Mucosa of rectum (tissue), 2 donors: ENCODE measurements around the gene SEMA4D.
"Not testable (repeated sequence)": the region's sequence is repeated elsewhere in the genome, so short reads cannot be mapped to it uniquely, and the experiment has no call there.

ENCODE experiments used
- H3K27ac ChIP-seq, 2 donors: one replicate each; pipeline ENCODE4 v1.7.0; 2013; ENCODE audit warnings: inconsistent platforms in 2 of 2, low read depth in 2 of 2, low read length in 2 of 2
- H3K27me3 ChIP-seq, 2 donors: one replicate each; pipeline ENCODE4 v1.7.0; 2013; ENCODE audit warnings: low read length in 2 of 2; ENCODE audit not compliant: control insufficient read depth in 2 of 2, insufficient read depth in 2 of 2
- H3K36me3 ChIP-seq, 2 donors: one replicate each; pipeline ENCODE4 v1.7.0; 2013; ENCODE audit warnings: low read length in 2 of 2; ENCODE audit not compliant: control insufficient read depth in 2 of 2, insufficient read depth in 2 of 2
- H3K4me1 ChIP-seq, 2 donors: one replicate each; pipeline ENCODE4 v1.7.0; 2013; ENCODE audit warnings: low read length in 2 of 2, mild to moderate bottlenecking in 1 of 2; ENCODE audit not compliant: control insufficient read depth in 2 of 2, insufficient read depth in 2 of 2
- H3K4me3 ChIP-seq, 2 donors: one replicate each; pipeline ENCODE4 v1.7.0; 2013; ENCODE audit warnings: low read length in 2 of 2
- H3K9ac ChIP-seq, 2 donors: one replicate each; pipeline ENCODE4 v1.7.0; 2013; ENCODE audit warnings: low read length in 2 of 2, low read depth in 1 of 2, mild to moderate bottlenecking in 1 of 2
- H3K9me3 ChIP-seq, 2 donors: one replicate each; pipeline ENCODE4 v1.7.0; 2013; ENCODE audit warnings: low read length in 2 of 2; ENCODE audit not compliant: control insufficient read depth in 2 of 2
- donor health status: healthy.
- donor health status: Normal muscosa, but diverticular disease.

The SEMA4D gene

GRCh38 chr9:89351584-89352300 lies 146.2 kb downstream of the SEMA4D start:
- Histone ChIP-seq H3K9me3 (no peaks in the 10 kb centered on the region), H3K9ac (no peak overlapping the region), H3K27ac (no peak overlapping the region), H3K4me3 (no peak overlapping the region), H3K4me1 (no peaks in the 10 kb centered on the region), H3K27me3 (no peaks in the 10 kb centered on the region), H3K36me3 (peaks cover 76 to 93% of the 10 kb centered on the region in 2 donors)

GRCh38 chr9:89350988-89351557 lies 146.8 kb downstream of the SEMA4D start:
- H3K27ac ChIP-seq = no peak overlapping the region
- no peak overlapping the region for H3K9ac ChIP-seq
- H3K4me1 ChIP-seq = no peaks in the 10 kb centered on the region
- H3K9me3 ChIP-seq = no peaks in the 10 kb centered on the region
- no peaks in the 10 kb centered on the region for H3K27me3 ChIP-seq
- peaks cover 77 to 93% of the 10 kb centered on the region in 2 donors for H3K36me3 ChIP-seq
- no peak overlapping the region for H3K4me3 ChIP-seq

DNA sequence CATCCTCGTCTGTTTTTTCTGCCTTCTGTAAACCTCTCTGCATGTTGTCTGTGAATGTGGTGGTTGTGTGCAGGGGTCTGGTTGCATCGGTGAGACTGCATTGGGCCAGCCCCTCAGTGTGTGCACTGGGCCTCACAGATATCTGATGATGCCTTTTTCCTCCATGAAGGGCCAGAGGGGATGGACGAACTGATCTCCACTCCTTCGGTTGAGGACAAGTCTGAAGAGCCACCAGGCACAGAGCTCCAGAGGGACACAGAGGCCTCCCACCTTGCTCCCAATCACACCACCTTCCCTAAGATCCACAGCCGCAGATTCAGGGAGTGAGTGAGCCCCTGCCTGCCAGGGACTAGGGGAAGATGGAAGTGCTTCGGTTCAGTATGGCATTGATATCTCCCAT lies 148.3 kb downstream of the SEMA4D start:
- Histone ChIP-seq H3K9me3 (no peaks in the 10 kb centered on the region), H3K4me3 (no peak overlapping the region), H3K9ac (no peak overlapping the region), H3K36me3 (peaks cover 81 to 92% of the 10 kb centered on the region in 2 donors), H3K4me1 (no peaks in the 10 kb centered on the region), H3K27ac (no peak overlapping the region), H3K27me3 (no peaks in the 10 kb centered on the region)

DNA sequence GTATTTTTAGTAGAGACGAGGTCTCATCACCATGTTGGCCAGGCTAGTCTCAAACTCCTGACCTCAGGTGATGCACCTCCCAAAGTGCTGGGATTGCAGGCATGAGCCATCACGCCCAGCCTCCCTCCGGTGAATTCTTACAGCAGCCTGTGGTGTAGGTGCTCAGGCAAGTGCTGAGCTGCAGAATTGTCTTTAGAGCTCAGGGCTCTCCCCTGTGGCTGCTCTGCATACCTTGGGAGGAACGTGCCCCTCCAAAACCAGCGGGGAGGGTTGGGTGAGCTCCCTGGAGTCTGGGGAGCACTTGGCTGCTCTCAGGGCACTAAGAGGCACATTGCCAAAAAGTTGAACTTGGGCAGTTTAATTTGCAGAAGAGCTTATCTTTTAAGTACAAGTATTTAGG lies 150.3 kb downstream of the SEMA4D start:
- no peaks in the 10 kb centered on the region for H3K4me1 ChIP-seq
- H3K36me3 ChIP-seq = peaks cover 75 to 90% of the 10 kb centered on the region in 2 donors
- no peaks in the 10 kb centered on the region for H3K27me3 ChIP-seq
- H3K27ac ChIP-seq = no peak overlapping the region
- H3K9me3 ChIP-seq = no peaks in the 10 kb centered on the region
- no peak overlapping the region for H3K4me3 ChIP-seq
- no peak overlapping the region for H3K9ac ChIP-seq

GRCh38 chr9:89346696-89347095 lies 151.2 kb downstream of the SEMA4D start:
- H3K4me3 ChIP-seq = no peak overlapping the region
- H3K36me3 ChIP-seq = peaks cover 75 to 91% of the 10 kb centered on the region in 2 donors
- no peaks in the 10 kb centered on the region for H3K4me1 ChIP-seq
- no peaks in the 10 kb centered on the region for H3K27me3 ChIP-seq
- no peaks in the 10 kb centered on the region for H3K9me3 ChIP-seq
- no peak overlapping the region for H3K9ac ChIP-seq
- H3K27ac ChIP-seq = no peak overlapping the region

DNA sequence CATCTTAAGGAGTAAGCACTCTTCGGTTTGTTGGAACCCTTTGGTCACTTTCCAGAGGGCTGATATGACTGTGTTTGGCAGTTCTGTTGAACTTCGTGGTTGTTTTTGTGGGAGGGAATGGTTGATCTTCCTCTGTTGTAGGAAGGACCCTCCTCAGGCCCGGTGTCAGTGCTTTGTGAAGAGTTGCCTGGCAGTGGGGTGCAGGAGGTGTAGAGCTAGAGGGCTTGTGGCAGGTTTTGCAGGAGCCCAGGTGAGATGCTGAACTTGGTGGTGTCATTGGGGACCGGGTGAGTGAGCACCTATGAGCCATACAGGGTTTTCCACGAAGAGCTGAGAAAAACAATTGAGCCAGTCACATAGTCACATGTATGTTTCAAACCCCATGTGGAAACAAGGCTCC lies 152.4 kb downstream of the SEMA4D start:
- Histone ChIP-seq H3K4me1 (no peaks in the 10 kb centered on the region), H3K4me3 (no peak overlapping the region), H3K9me3 (no peaks in the 10 kb centered on the region), H3K9ac (no peak overlapping the region), H3K36me3 (peaks cover 66 to 83% of the 10 kb centered on the region in 2 donors), H3K27ac (no peak overlapping the region), H3K27me3 (no peaks in the 10 kb centered on the region)

DNA sequence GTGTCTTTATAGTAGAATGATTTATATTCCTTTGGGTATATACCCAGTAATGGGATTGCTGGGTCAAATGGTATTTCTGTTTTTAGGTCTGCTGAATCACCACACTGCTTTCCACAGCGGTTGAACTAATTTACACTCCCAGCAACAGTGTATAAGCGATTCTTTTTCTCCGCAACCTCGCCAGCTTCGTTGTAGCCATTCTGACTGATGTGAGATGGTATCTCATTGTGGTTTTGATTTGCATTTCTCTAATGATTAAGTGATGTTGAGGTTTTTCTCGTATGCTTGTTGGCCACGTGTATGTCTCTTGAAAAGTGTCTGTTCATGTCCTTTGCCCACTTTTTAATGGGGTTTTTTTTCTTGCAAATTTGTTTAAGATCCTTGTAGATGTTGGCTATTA lies 154.1 kb downstream of the SEMA4D start:
- H3K36me3 ChIP-seq = peaks cover 63 to 80% of the 10 kb centered on the region in 2 donors
- H3K9me3 ChIP-seq, H3K4me1 ChIP-seq, H3K27me3 ChIP-seq, H3K9ac ChIP-seq, H3K27ac ChIP-seq, H3K4me3 ChIP-seq: not testable (repeated sequence)

DNA sequence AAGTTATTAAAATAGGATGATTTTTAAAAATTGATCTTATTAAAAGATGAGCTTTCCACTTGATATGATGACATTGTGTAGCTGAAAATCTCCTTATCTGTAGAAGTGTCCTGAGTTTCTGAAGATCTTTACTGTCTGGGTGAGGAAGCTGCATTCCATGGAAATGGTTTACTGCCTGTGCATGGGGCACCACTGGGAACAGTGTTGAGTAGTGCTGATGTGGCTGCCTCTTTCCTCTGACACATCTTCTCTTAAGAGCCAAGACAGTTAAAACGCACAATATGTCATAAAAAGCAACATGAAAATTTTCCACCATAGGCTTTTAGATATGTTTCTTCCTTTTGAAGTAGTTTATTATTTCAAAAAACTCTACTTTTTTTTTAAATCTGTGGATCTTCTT lies 155.0 kb downstream of the SEMA4D start:
- Histone ChIP-seq H3K9ac (no peak overlapping the region), H3K36me3 (peaks cover 56 to 76% of the 10 kb centered on the region in 2 donors), H3K27me3 (no peaks in the 10 kb centered on the region)

GRCh38 chr9:89342213-89342612 lies 155.7 kb downstream of the SEMA4D start:
- Histone ChIP-seq H3K27ac (no peak overlapping the region), H3K9ac (no peak overlapping the region), H3K9me3 (no peaks in the 10 kb centered on the region), H3K4me3 (no peak overlapping the region), H3K27me3 (no peaks in the 10 kb centered on the region), H3K36me3 (peaks cover 59 to 74% of the 10 kb centered on the region in 2 donors), H3K4me1 (no peaks in the 10 kb centered on the region)

More for the DNA sequence above, 155.0 kb downstream of the SEMA4D start:
- no peak overlapping the region for H3K27ac ChIP-seq
- H3K4me1 ChIP-seq = no peaks in the 10 kb centered on the region
- H3K9me3 ChIP-seq = no peaks in the 10 kb centered on the region
- no peak overlapping the region for H3K4me3 ChIP-seq

DNA sequence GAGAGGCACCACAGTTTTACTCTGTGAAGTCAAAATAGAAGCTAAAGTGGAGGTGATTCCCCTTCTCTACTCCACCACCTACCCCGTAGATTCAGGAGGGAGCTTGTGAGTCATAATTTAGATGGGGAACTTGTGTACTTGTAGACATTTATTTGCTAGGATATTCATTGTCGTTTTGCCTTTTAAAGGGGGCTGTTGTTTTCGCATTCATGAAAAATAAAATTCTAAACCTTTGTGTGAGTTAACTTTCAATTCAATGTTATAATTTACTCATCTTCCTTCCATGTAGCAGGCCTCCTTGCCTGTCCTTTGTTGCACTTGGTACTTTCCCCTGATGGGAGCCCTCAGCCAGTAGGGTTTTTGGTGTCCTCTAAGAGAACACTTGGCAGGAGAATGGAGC lies 157.6 kb downstream of the SEMA4D start:
- Histone ChIP-seq H3K36me3 (peaks cover 53 to 63% of the 10 kb centered on the region in 2 donors), H3K9me3 (no peaks in the 10 kb centered on the region), H3K27me3 (no peaks in the 10 kb centered on the region), H3K27ac (no peak overlapping the region), H3K9ac (no peak overlapping the region), H3K4me1 (no peaks in the 10 kb centered on the region), H3K4me3 (no peak overlapping the region)
